WTC11 (cell line): ENCODE data around the gene HDHD5. TPM values are rescaled to one million over a fixed set of nuclear protein-coding genes. Genes with fewer than 3 reads are reported as not detected.

Experiments
- CBFB ChIP-seq: sonication (generic); formaldehyde crosslinking; IDR thresholded peaks from 2 replicates; pipeline ENCODE4 v1.8.1; 2022; ENCODE audit warnings: mild to moderate bottlenecking, low read depth, missing genetic modification reagents
- FOXK1 ChIP-seq: sonication (generic); formaldehyde crosslinking; IDR thresholded peaks from 2 replicates; pipeline ENCODE4 v1.8.0; 2022; ENCODE audit warnings: mild to moderate bottlenecking, moderate library complexity, missing genetic modification reagents
- GABPB1 ChIP-seq: sonication (generic); formaldehyde crosslinking; IDR thresholded peaks from 2 replicates; pipeline ENCODE4 v1.8.1; 2023; ENCODE audit warnings: mild to moderate bottlenecking, missing genetic modification reagents
- GRHL2 ChIP-seq: fragments of 250-450 bp; sonication (Bioruptor Pico); IDR thresholded peaks from 2 replicates; pipeline ENCODE4 v1.8.0; 2022; ENCODE audit warnings: mild to moderate bottlenecking, moderate library complexity; ENCODE audit not compliant: insufficient replicate concordance, severe bottlenecking
- KAT7 ChIP-seq: sonication (generic); formaldehyde crosslinking; IDR thresholded peaks from 2 replicates; pipeline ENCODE4 v1.8.1; 2023; ENCODE audit warnings: missing genetic modification reagents, mild to moderate bottlenecking, borderline replicate concordance
- NFE2L1 ChIP-seq: sonication (generic); formaldehyde crosslinking; IDR thresholded peaks from 2 replicates; pipeline ENCODE4 v1.8.1; 2023; ENCODE audit warnings: missing genetic modification reagents
- TEAD1 ChIP-seq: sonication (generic); formaldehyde crosslinking; IDR thresholded peaks from 2 replicates; pipeline ENCODE4 v1.8.0; 2022; ENCODE audit warnings: mild to moderate bottlenecking, missing genetic modification reagents
- TP53 ChIP-seq: sonication (generic); formaldehyde crosslinking; IDR thresholded peaks from 2 replicates; pipeline ENCODE4 v1.8.1; 2023; ENCODE audit warnings: mild to moderate bottlenecking, missing genetic modification reagents
- ZNF138 ChIP-seq: sonication (generic); formaldehyde crosslinking; conservative IDR thresholded peaks from 2 replicates; pipeline ENCODE4 v1.8.1; 2022; ENCODE audit warnings: mild to moderate bottlenecking, moderate library complexity, missing genetic modification reagents
- ZNF317 ChIP-seq: sonication (generic); formaldehyde crosslinking; IDR thresholded peaks from 2 replicates; pipeline ENCODE4 v1.8.1; 2023; ENCODE audit warnings: low read depth, mild to moderate bottlenecking, moderate library complexity, missing genetic modification reagents, borderline replicate concordance
- ZNF416 ChIP-seq: fragments of 250-450 bp; sonication (Bioruptor Pico); IDR thresholded peaks from 2 replicates; pipeline ENCODE4 v1.9.0; 2021; ENCODE audit warnings: mild to moderate bottlenecking, inconsistent platforms
- ZNF423 ChIP-seq: fragments of 250-450 bp; sonication (Bioruptor Pico); IDR thresholded peaks from 2 replicates; pipeline ENCODE4 v2.1.2; 2022; ENCODE audit warnings: mild to moderate bottlenecking, moderate library complexity
- total RNA-seq: library from RNA; stranded (reverse); gene quantifications from 3 replicates; pipeline ENCODE4 v1.2.3, GENCODE V29; 2021
- TF ChIP-seq, protein P1 (sequence below): sonication (generic); formaldehyde crosslinking; IDR thresholded peaks from 2 replicates; pipeline ENCODE4 v1.8.0; 2023; ENCODE audit warnings: mild to moderate bottlenecking, missing genetic modification reagents
- TF ChIP-seq, protein P2 (sequence below): sonication (generic); formaldehyde crosslinking; IDR thresholded peaks from 2 replicates; pipeline ENCODE4 v1.8.0; 2023; ENCODE audit warnings: missing genetic modification reagents, mild to moderate bottlenecking, borderline replicate concordance
- TF ChIP-seq, protein P3 (sequence below): fragments of 250-450 bp; sonication (Bioruptor Pico); IDR thresholded peaks from 2 replicates; pipeline ENCODE4 v1.9.0; 2021; ENCODE audit warnings: mild to moderate bottlenecking
- TF ChIP-seq, protein P4 (sequence below): sonication (generic); formaldehyde crosslinking; IDR thresholded peaks from 2 replicates; pipeline ENCODE4 v1.8.1; 2023; ENCODE audit warnings: mild to moderate bottlenecking, missing genetic modification reagents, borderline replicate concordance
- TF ChIP-seq, protein P5 (sequence below): sonication (generic); formaldehyde crosslinking; IDR thresholded peaks from 2 replicates; pipeline ENCODE4 v1.8.1; 2022; ENCODE audit warnings: mild to moderate bottlenecking, moderate library complexity, missing genetic modification reagents
- TF ChIP-seq, protein P6 (sequence below): fragments of 200-600 bp; IDR thresholded peaks from 2 replicates; pipeline ENCODE4 v1.8.0; 2022; ENCODE audit warnings: antibody characterized with exemption
- TF ChIP-seq, protein P7 (sequence below): sonication (generic); formaldehyde crosslinking; IDR thresholded peaks from 2 replicates; pipeline ENCODE4 v1.8.0; 2023; ENCODE audit warnings: missing genetic modification reagents
- TF ChIP-seq, protein P8 (sequence below): sonication (generic); formaldehyde crosslinking; IDR thresholded peaks from 2 replicates; pipeline ENCODE4 v1.8.0; 2022; ENCODE audit warnings: mild to moderate bottlenecking, missing genetic modification reagents
- TF ChIP-seq, protein P9 (sequence below): sonication (generic); formaldehyde crosslinking; IDR thresholded peaks from 2 replicates; pipeline ENCODE4 v1.8.1; 2023; ENCODE audit warnings: mild to moderate bottlenecking, missing genetic modification reagents, moderate library complexity

HDHD5 gene
- total RNA-seq, 1 experiment from 2014 or later = 84.0 TPM

DNA sequence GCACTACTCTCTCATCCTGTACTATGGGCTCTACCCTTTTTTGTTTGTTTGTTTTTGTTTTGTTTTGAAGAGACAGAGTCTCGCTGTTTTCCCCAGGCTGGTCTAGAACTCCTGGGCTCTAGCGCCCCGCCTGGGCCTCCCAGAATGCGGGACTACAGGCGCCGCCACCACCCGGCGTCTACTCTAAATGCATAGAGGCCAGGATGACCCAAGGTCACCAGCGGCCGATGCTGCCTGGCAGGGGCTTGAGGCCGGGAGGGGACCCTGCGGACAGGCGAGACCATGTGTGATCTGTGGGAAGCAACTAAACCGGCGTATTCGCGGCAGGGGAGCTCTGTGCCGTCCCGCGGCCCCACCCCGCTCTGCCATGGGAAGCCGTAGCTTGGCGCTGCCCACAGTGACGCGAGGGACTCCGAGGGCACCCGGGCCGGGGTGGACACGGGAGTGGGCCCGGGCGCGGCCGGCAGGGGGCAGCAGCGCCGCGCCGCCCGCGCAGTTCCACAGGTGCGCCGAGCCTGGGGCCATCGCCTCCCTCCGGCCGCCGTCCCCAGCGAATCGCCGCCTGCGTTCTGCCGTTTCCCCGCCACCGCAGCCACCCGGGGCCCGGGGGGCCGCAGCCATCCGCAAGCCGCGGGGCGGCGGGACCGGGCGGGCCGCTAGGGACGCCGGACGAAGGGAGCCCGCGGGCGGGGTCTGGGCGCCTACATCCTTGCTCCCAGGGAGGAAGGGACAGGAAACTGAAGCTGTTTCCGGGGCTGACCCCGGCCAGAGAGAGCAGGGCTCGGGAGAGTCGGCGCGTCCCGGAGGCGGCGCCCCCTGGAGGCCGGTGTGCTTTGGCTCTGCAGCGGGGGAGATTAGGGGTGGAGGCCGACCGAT, 12.3 kb upstream of the HDHD5 start (continued):
- TF ChIP-seq, protein P1, sequence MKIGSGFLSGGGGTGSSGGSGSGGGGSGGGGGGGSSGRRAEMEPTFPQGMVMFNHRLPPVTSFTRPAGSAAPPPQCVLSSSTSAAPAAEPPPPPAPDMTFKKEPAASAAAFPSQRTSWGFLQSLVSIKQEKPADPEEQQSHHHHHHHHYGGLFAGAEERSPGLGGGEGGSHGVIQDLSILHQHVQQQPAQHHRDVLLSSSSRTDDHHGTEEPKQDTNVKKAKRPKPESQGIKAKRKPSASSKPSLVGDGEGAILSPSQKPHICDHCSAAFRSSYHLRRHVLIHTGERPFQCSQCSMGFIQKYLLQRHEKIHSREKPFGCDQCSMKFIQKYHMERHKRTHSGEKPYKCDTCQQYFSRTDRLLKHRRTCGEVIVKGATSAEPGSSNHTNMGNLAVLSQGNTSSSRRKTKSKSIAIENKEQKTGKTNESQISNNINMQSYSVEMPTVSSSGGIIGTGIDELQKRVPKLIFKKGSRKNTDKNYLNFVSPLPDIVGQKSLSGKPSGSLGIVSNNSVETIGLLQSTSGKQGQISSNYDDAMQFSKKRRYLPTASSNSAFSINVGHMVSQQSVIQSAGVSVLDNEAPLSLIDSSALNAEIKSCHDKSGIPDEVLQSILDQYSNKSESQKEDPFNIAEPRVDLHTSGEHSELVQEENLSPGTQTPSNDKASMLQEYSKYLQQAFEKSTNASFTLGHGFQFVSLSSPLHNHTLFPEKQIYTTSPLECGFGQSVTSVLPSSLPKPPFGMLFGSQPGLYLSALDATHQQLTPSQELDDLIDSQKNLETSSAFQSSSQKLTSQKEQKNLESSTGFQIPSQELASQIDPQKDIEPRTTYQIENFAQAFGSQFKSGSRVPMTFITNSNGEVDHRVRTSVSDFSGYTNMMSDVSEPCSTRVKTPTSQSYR (CRISPR knock-in tag) = no peak
- TF ChIP-seq TEAD1 (CRISPR knock-in tag) (peak; percentile 40; the same call in 1 of the 2 replicates), NFE2L1 (CRISPR knock-in tag) (no peak), ZNF317 (CRISPR knock-in tag) (no peak; the same call in 1 of the 2 replicates), ZNF423 (peak; percentile 44), ZNF138 (CRISPR knock-in tag) (no peak), TP53 (CRISPR knock-in tag) (no peak), ZNF416 (0 out of 2 replicates have a peak, but pooled peaks have one; percentile 19), GABPB1 (CRISPR knock-in tag) (no peak), CBFB (CRISPR knock-in tag) (0 out of 2 replicates have a peak, but pooled peaks have one; percentile 77), FOXK1 (peak; percentile 27; the same call in 1 of the 2 replicates), GRHL2 (no peak), KAT7 (CRISPR knock-in tag) (no peak)
- TF ChIP-seq, protein P2, sequence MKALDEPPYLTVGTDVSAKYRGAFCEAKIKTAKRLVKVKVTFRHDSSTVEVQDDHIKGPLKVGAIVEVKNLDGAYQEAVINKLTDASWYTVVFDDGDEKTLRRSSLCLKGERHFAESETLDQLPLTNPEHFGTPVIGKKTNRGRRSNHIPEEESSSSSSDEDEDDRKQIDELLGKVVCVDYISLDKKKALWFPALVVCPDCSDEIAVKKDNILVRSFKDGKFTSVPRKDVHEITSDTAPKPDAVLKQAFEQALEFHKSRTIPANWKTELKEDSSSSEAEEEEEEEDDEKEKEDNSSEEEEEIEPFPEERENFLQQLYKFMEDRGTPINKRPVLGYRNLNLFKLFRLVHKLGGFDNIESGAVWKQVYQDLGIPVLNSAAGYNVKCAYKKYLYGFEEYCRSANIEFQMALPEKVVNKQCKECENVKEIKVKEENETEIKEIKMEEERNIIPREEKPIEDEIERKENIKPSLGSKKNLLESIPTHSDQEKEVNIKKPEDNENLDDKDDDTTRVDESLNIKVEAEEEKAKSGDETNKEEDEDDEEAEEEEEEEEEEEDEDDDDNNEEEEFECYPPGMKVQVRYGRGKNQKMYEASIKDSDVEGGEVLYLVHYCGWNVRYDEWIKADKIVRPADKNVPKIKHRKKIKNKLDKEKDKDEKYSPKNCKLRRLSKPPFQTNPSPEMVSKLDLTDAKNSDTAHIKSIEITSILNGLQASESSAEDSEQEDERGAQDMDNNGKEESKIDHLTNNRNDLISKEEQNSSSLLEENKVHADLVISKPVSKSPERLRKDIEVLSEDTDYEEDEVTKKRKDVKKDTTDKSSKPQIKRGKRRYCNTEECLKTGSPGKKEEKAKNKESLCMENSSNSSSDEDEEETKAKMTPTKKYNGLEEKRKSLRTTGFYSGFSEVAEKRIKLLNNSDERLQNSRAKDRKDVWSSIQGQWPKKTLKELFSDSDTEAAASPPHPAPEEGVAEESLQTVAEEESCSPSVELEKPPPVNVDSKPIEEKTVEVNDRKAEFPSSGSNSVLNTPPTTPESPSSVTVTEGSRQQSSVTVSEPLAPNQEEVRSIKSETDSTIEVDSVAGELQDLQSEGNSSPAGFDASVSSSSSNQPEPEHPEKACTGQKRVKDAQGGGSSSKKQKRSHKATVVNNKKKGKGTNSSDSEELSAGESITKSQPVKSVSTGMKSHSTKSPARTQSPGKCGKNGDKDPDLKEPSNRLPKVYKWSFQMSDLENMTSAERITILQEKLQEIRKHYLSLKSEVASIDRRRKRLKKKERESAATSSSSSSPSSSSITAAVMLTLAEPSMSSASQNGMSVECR (CRISPR knock-in tag) = no peak
- TF ChIP-seq, protein P3, sequence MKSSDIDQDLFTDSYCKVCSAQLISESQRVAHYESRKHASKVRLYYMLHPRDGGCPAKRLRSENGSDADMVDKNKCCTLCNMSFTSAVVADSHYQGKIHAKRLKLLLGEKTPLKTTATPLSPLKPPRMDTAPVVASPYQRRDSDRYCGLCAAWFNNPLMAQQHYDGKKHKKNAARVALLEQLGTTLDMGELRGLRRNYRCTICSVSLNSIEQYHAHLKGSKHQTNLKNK (CRISPR knock-in tag) = no peak
- TF ChIP-seq, protein P4, sequence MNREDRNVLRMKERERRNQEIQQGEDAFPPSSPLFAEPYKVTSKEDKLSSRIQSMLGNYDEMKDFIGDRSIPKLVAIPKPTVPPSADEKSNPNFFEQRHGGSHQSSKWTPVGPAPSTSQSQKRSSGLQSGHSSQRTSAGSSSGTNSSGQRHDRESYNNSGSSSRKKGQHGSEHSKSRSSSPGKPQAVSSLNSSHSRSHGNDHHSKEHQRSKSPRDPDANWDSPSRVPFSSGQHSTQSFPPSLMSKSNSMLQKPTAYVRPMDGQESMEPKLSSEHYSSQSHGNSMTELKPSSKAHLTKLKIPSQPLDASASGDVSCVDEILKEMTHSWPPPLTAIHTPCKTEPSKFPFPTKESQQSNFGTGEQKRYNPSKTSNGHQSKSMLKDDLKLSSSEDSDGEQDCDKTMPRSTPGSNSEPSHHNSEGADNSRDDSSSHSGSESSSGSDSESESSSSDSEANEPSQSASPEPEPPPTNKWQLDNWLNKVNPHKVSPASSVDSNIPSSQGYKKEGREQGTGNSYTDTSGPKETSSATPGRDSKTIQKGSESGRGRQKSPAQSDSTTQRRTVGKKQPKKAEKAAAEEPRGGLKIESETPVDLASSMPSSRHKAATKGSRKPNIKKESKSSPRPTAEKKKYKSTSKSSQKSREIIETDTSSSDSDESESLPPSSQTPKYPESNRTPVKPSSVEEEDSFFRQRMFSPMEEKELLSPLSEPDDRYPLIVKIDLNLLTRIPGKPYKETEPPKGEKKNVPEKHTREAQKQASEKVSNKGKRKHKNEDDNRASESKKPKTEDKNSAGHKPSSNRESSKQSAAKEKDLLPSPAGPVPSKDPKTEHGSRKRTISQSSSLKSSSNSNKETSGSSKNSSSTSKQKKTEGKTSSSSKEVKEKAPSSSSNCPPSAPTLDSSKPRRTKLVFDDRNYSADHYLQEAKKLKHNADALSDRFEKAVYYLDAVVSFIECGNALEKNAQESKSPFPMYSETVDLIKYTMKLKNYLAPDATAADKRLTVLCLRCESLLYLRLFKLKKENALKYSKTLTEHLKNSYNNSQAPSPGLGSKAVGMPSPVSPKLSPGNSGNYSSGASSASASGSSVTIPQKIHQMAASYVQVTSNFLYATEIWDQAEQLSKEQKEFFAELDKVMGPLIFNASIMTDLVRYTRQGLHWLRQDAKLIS = no peak
- TF ChIP-seq, protein P5, sequence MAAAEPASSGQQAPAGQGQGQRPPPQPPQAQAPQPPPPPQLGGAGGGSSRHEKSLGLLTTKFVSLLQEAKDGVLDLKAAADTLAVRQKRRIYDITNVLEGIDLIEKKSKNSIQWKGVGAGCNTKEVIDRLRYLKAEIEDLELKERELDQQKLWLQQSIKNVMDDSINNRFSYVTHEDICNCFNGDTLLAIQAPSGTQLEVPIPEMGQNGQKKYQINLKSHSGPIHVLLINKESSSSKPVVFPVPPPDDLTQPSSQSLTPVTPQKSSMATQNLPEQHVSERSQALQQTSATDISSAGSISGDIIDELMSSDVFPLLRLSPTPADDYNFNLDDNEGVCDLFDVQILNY = no peak
- TF ChIP-seq, protein P6, sequence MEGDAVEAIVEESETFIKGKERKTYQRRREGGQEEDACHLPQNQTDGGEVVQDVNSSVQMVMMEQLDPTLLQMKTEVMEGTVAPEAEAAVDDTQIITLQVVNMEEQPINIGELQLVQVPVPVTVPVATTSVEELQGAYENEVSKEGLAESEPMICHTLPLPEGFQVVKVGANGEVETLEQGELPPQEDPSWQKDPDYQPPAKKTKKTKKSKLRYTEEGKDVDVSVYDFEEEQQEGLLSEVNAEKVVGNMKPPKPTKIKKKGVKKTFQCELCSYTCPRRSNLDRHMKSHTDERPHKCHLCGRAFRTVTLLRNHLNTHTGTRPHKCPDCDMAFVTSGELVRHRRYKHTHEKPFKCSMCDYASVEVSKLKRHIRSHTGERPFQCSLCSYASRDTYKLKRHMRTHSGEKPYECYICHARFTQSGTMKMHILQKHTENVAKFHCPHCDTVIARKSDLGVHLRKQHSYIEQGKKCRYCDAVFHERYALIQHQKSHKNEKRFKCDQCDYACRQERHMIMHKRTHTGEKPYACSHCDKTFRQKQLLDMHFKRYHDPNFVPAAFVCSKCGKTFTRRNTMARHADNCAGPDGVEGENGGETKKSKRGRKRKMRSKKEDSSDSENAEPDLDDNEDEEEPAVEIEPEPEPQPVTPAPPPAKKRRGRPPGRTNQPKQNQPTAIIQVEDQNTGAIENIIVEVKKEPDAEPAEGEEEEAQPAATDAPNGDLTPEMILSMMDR = peak; percentile 94
- TF ChIP-seq, protein P7, sequence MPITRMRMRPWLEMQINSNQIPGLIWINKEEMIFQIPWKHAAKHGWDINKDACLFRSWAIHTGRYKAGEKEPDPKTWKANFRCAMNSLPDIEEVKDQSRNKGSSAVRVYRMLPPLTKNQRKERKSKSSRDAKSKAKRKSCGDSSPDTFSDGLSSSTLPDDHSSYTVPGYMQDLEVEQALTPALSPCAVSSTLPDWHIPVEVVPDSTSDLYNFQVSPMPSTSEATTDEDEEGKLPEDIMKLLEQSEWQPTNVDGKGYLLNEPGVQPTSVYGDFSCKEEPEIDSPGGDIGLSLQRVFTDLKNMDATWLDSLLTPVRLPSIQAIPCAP (CRISPR knock-in tag) = 0 out of 2 replicates have a peak, but pooled peaks have one; percentile 29
- TF ChIP-seq, protein P8, sequence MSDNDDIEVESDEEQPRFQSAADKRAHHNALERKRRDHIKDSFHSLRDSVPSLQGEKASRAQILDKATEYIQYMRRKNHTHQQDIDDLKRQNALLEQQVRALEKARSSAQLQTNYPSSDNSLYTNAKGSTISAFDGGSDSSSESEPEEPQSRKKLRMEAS (CRISPR knock-in tag) = 0 out of 2 replicates have a peak, but pooled peaks have one; percentile 2
- TF ChIP-seq, protein P9, sequence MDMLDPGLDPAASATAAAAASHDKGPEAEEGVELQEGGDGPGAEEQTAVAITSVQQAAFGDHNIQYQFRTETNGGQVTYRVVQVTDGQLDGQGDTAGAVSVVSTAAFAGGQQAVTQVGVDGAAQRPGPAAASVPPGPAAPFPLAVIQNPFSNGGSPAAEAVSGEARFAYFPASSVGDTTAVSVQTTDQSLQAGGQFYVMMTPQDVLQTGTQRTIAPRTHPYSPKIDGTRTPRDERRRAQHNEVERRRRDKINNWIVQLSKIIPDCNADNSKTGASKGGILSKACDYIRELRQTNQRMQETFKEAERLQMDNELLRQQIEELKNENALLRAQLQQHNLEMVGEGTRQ = peak; percentile 38; the same call in 1 of the 2 replicates
